VCaP (cell line): ENCODE results near the gene GTPBP6.

Experiments
- H3K27ac ChIP-seq: fragments of 450-650 bp; 2 replicates; pipeline ENCODE4 v1.5.1; 2017
- TF ChIP-seq, protein P1 (sequence below): fragments of 450-650 bp; conservative IDR thresholded peaks from 2 replicates; pipeline ENCODE4 v1.5.1; 2017; ENCODE audit warnings: mild to moderate bottlenecking, moderate library complexity

GTPBP6 gene

DNA sequence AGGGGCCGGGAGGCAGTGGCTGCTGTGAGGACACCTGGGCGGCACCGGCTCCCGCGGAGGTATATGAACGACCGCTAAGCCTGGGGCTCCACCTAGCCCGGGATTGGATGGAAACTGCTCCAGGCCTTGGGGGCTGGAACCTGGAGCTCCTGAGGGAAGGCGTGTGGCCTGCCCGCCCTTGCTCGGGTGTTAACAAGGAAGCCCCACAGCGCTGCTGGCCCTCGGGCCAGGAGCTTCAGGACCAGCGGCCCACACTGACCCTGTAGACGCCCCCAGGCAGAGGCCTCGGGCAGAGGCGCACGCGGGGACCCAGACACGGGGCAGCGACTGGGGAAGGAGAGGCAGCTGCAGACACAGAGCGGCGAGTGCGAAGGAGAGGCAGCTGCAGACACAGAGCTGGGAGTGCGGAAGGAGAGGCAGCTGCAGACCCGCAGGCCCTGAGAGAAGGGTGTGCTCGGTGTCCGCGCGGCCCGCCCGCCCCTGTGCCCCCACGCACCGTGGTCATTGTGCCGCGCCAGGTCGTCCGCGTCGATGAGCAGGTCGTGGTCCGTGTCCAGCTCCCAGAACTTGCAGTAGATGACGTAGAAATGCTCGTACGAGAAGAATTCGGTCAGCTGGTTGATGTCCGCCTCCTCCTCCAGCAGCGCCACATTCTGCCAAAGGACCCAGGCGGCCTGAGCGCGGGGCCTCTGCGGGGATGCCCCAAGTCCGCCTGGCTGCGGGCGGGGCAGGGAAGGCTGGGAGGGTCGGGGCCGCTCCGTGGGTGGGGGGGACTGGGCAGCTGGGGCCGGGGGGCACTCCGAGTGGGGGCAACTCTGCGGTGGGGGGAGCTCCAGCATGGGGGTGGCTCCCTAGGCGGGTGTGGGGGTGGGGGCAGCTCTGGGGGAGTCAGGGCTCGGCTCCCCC is 26.7 kb upstream of the GTPBP6 start:
- TF ChIP-seq, protein P1, sequence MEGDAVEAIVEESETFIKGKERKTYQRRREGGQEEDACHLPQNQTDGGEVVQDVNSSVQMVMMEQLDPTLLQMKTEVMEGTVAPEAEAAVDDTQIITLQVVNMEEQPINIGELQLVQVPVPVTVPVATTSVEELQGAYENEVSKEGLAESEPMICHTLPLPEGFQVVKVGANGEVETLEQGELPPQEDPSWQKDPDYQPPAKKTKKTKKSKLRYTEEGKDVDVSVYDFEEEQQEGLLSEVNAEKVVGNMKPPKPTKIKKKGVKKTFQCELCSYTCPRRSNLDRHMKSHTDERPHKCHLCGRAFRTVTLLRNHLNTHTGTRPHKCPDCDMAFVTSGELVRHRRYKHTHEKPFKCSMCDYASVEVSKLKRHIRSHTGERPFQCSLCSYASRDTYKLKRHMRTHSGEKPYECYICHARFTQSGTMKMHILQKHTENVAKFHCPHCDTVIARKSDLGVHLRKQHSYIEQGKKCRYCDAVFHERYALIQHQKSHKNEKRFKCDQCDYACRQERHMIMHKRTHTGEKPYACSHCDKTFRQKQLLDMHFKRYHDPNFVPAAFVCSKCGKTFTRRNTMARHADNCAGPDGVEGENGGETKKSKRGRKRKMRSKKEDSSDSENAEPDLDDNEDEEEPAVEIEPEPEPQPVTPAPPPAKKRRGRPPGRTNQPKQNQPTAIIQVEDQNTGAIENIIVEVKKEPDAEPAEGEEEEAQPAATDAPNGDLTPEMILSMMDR: no peak
- no peak overlapping the region for H3K27ac ChIP-seq

DNA sequence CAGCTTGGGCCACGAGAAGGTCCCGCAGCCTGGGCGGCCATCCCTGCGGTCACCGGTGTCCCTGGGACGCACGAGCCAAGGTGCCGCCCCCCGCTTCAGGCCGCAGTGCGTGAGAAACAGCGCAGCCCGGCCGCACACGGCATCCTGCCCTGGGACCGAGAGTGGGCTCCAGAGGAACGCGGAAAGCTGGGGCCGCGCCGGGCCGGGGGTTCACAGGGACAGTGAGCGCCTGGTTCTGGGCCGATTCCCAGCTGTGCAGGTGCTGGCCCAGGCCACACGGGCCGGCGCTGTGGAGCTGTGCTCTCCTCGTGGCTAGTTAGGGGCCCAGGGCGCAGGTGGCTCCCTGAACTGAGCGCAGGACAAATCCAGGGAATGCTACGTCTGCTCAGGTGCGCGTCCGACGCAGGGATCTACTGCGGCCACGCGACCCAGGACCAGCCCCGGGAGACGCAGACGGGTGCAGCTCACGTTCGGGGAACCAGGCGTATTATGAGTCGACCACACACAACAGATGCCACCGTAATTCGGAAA is 25.8 kb upstream of the GTPBP6 start:
- TF ChIP-seq, protein P1: no peak
- no peak overlapping the region for H3K27ac ChIP-seq

DNA sequence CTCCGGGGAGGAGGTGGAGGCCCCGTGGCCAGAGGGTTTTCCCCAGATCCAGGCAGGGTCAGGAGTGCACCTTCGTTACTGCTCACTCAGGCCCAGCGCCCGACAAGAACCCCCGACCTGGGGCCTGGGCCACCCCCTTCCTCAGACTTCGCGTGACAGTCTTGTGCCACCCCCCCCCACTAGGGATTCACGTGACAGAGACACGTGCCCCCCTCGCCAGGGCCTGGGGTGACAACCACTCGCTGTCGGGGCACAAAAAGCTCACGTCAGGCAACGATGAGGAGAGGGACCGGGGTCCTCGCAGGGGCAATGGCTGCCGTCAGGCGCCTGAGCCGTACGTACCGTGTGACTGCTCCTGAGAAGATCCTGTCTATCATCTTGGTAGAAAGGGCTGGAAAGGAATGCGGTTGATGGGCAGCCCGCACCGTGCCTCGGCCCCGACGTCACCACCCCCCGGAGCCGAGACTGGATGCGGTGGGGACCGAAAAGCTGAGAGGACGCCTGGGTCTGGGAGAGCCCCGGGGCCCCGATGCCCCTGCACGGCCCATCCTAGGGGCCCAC is 23.0 kb upstream of the GTPBP6 start:
- TF ChIP-seq, protein P1: no peak
- no peak overlapping the region for H3K27ac ChIP-seq

DNA sequence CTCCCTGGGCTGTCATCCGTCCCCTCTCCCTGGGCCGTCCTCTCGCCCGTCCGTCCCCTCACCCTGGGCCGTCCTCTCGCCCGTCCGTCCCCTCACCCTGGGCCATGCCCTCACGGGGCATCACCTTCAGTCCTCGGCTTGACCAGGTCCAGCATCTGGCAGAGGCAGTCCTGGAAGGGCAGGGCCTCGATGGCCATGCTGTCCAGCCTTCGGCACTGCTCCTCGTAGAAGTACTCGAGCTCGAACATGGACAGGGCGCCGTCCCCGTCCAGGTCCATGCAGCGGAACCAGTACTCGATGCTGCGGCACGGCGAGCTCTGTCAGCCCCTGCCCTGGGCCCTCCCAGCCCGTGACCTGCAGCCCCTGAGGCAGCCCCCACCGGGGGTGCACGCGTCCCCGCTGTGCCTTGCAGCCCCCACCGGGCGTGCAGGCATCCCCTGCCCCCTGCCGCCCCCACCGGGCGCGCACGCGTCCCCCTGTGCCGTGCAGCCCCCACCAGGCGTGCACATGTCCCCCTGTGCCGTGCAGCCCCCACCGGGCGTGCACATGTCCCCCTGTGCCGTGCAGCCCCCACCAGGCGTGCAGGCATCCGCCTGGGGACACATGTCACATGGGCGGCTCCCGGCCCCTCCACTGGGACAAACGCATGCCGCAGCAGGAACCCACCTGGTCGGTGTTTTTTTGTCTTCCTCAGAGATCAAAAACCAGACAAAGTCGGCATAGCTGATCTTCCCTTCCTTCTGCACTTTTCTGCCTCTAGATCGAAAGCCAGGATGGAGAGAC is 22.2 kb upstream of the GTPBP6 start:
- no peak overlapping the region for H3K27ac ChIP-seq
- TF ChIP-seq, protein P1: no peak

DNA sequence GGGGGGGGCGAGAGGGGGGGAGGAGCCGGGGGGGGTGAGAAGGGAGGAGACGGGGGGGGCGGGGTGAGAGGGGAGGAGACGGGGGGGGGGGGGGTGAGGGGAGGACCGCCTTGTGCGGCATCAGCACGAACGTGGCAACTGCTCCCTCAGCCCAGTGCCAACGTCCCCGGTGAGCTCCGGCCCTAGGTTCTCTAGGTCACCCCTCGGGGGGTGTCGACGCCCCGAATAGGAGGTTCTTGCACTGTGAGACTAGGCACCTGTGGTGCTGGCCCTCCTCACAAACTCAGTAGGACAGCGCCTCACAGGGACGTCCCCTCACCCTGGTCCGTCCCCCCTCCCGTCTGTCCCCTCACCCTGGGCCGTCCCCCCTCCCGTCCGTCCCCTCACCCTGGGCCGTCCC is 21.5 kb upstream of the GTPBP6 start:
- TF ChIP-seq, protein P1: no peak
- no peak overlapping the region for H3K27ac ChIP-seq

DNA sequence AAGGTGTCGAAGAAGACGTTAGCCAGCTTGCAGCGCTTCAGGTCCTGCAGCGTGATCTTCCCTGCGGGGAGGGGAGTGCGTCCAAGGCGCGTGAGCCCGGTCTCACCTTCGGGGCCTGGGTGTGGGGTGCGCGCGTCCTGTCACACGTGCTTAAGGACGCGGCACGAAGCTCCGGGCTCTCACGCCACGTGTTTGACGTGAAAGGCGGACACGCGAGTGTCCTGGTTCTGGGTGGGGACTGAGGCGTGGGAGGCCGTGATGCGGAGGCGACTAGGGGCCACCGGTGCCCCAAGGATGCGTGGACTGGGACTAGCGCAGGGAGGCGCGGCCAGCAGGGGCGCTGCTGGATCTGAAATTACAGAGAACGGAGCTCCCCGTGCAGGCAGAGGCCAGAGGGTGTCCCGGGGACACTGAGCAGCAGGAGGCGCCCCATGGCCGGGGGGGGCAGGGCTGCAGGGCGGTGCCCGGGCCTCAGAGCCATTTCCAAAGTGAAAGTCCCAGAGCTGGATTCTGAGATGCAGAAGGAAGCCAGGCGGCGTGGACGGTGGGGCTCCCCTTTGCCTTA is 20.3 kb upstream of the GTPBP6 start:
- TF ChIP-seq, protein P1: no peak
- H3K27ac ChIP-seq: no peak overlapping the region
